RKO (cell line): ENCODE results near the gene C11orf86.
"Not testable (repeated sequence)": the region's sequence is repeated elsewhere in the genome, so short reads cannot be mapped to it uniquely, and the experiment has no call there.

ENCODE experiments used
- DNase-seq: peaks from one replicate; pipeline ENCODE4 v3.0.0-alpha.2; 2016; ENCODE audit warnings: low spot score

Gene C11orf86

GRCh38 chr11:66967670-66968425, 7.3 kb upstream of the C11orf86 start:
- peak; percentile 40 for DNase-seq

DNA sequence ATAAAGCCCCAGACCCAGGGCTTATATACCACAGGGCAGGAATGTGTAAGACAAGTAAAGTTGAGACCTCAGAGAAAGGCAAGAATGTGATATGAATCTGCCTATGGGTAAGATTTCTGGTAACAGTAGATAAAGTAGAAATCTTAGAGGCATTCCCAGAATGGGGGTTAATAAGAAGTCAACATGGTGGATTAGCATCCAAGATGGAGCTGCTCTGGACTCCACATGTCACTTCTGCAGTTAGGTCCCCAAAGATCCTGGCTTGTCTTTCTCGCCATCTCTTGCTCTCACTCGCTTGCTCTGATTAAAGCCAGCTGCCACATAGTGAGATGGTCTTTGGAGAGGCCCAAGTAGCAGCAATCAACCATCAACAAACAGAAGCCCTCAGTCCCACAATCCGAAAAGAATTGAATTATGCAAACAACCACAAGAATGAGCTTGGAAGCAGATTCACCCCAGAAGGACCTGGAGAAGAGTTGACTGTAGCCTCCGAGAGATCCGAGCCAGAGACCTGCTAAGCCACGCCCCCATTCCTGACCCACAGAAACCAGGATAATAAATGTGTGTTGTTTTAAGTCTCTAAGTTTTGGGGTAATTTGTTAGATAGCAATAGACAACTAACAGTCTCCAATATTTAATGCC, 5.4 kb upstream of the C11orf86 start:
- DNase-seq = no peak

- DNase-seq = no peak
Observed at GRCh38 chr11:66970371-66970806, 4.7 kb upstream of the C11orf86 start.

GRCh38 chr11:66970807-66971442, 4.2 kb upstream of the C11orf86 start:
- peak; percentile 95 for DNase-seq

DNA sequence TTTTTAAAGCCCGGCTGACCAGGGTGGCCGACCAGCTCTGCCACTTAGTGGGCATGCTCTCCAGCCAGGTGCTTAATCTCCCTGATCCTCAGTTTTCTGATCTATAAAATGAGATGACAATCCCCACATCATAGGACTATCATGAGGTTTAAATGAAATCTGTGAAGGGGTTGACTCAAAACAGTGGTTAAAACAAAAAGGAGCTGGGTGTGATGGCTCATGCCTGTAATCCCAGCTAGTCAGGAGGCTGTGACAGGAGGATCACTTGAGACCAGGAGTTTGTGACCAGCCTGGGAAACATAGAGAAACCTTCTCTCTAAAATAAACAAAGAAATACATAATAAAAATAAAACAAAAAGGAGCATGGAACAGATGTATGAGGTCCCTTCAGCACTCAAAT, 3.6 kb upstream of the C11orf86 start:
- DNase-seq = no peak

GRCh38 chr11:66973956-66974580, 1.0 kb upstream of the C11orf86 start:
- no peak for DNase-seq

GRCh38 chr11:66975405-66976027, 412 bp downstream of the C11orf86 start:
- DNase-seq = no peak

- no peak for DNase-seq
Observed at GRCh38 chr11:66976028-66976467, 944 bp downstream of the C11orf86 start.

GRCh38 chr11:66976925-66977324, 1.8 kb downstream of the C11orf86 start:
- no peak for DNase-seq

DNA sequence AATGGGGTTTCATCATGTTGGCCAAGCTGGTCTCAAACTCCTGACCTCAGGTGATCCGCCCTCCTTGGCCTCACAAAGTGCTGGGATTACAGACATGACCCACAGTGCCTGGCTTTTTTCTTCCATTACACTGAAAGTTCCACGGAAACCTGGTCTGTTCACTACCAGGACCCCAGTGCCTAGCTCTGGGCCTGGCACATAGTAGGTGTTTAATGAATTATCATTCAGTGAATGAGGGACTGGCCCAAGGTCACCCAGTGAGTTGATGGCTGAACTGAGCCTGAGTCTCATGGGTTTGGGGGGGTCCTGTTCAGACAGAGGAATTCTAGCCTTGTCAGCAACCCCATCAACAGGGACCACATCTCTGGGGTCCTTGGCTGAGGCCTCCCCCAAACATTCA, 3.1 kb downstream of the C11orf86 start:
- DNase-seq = no peak

DNA sequence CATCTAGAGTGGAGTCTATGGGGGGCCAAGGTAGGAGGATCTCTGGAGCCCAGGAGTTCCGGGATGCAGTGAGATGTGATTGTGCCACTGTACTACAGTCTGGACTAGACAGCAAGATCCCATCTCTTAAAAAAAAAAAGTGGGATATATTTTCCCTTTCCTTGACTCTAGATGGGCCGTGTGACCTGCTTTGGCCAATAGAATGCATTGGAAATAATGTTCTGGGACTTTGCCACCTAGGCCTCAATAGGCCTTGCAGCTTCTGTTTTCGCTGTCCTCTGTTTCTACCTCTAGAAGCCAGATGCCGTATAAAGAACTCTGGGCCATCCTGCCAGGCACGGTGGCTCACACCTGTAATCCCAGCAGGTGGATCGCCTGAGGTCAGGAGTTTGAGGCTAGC, 3.6 kb downstream of the C11orf86 start:
- DNase-seq = no peak

GRCh38 chr11:66979336-66979980, 4.4 kb downstream of the C11orf86 start:
- DNase-seq = no peak

DNA sequence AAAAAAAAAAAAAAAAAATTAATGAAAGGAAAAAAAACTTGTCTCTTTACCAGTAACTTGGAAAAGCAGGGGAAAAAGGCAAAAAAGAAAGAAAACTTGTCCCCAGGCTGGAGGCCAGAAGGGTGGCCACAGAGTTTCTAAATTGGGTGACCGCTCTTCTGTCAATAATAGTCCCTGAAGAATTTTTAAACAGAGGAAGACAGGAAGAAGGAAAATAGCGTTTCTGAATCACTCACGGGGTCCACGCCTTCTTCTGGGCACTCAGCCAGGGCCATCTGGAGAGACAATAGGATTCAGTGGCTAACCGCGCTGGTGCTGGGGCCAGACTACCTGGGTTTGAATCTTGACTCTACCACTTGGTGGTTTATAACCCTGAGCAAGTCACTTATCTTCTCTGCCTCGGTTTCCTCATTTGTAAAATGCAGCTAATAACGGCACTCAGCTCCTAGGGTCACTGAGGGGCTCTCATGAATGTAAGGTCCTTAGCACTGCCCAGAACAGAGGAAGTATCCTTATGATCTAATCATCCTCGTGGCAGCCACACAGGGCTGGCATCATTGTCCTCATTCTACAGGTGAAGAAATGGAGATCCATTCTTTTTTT, 7.0 kb downstream of the C11orf86 start:
- DNase-seq = peak; percentile 78

DNA sequence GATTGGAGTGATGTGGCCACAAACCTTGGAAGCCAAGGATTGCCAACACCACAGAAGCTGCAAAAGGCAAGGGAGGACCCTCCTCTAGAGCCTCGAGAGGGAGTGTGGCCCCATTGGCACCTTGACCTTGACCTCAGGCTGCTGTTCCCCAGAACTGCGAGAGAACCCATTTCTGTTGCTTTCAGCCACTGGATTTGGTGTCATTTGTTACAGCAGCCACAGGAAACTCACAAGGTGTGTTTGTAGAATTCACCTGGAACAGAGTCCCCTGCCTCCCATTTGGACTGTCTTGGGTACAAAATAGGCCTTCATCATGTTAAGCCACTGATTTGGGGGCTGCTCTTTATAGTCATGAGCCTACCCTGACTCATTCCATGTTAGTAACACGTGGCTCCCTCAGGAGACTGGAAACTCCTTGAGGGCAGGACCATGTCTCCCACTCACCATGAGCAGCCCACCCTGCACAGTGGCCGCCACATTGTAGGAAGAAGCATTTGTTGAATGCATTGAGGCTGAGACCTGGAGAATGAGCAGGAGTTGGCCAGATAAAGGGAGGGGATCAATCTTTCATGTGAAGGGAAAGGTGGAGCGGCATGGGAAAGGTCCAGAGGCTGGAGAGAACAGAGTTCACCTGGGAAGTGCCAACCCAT, 8.3 kb downstream of the C11orf86 start:
- no peak for DNase-seq

- no peak for DNase-seq
Observed at GRCh38 chr11:66985508-66986177, 10.5 kb downstream of the C11orf86 start.

DNA sequence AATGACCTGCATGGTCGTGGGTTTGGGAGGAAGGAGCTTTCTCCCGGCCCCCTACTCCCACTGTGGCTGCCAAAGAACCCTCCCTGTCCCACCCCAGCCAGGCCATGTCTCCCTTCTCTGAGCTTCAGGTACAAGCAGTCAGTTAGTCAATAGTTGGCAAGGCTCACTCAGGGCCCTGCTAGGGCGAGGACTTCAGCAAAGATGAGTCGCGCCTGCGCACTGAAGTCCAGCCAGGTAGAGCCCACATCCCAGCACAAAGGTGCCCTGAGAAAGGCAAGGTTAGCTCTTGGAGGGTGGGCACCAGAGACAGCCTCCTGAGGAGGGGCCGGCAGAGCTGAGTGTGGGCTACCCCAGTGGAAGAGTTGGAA, 11.1 kb downstream of the C11orf86 start:
- no peak for DNase-seq

- no peak for DNase-seq
Observed at GRCh38 chr11:66987158-66987620, 12.1 kb downstream of the C11orf86 start.

DNA sequence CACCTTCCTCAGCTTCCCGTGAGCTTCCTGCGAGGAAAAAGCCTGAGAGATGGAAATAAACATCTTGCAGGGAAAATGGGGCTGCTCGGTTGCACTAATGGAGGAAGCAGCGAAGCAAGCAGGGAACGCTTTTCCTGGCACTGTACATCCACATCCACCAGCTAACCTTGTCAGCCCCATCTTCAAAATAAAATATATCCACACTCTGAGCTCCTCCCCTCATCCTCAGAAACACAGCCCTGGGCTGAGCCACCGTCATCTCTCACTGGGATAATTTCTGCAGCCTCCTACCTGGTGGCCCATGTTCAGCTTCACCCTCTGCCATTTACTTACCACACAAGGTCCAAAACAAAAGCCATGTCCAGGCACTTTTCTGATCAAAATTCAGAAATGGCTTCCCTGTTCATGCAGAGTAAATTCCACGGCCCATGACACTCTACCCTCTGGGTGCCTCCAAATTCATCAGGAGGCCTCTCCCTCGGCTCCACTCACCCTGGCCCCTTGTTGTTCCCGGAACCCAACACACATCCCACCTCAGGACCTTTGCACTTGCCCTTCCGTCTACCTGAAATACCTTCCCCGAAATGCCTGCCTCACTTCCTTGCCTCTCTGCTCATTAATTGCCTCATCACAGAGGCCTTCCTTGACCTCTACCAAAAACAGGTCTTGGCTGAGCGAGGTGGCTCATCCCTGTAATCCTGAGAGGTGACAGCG, 13.0 kb downstream of the C11orf86 start:
- no peak for DNase-seq

GRCh38 chr11:66988741-66989140, 13.6 kb downstream of the C11orf86 start:
- not testable (repeated sequence) for DNase-seq
